Smooth muscle cell of the brain vasculature (primary cell): ENCODE measurements around the gene CD80.
A peak's percentile ranks its signal among the peaks of the same experiment; 100 is the strongest.
"Not testable (repeated sequence)": the region's sequence is repeated elsewhere in the genome, so short reads cannot be mapped to it uniquely, and the experiment has no call there.

ENCODE experiments used
- DNase-seq: peaks from one replicate; pipeline ENCODE4 v3.0.0-alpha.2; 2012; ENCODE audit warnings: low read depth, low spot score

CD80 gene

DNA sequence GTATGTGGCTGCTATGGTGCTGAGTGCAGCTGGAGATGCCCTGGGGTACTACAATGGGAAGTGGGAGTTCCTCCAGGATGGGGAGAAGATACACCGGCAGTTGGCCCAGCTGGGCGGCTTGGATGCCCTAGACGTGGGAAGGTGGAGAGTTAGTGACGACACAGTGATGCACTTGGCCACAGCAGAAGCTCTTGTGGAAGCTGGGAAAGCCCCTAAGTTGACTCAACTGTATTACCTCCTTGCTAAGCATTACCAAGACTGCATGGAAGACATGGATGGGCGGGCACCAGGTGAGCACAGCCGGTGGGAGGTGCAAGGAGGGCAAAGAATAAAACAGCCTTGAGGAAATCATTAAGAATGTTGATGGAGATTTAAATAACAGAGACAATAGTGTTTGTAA, 22.8 kb upstream of the CD80 start:
- DNase-seq: no peak

DNA sequence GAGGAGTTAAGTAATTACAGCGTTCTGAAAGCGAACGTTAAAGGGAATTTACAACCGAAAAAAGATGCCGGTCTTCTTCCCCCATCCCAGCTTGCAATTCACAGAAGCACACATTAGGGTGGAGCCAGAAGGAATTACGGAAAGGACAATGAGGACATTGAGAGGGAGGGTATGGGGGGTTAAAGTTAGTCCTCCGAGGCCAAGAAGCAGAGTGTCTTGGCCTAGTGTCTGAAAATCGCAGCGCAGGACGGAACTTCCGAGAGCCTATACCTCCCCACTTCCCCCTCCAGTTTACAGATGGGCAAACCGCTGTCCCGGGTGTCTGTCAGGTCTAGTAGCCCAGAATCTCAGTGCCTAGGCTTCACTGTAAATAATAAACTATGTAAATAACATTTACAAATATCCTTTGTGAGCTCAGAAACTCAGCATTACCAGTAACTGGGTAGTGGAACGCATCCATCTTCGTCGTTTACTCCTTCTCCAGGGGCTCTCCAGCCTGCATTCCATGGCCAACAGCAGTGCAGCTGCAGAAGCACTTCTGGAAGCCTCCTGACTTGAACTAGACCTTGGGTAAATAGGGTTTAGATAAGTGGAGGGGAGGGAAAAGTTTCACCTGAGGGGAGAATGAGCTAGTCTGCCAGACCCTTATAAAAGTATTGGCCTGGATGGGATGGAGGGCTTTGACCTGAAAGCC, 20.8 kb upstream of the CD80 start:
- DNase-seq: no peak

DNA sequence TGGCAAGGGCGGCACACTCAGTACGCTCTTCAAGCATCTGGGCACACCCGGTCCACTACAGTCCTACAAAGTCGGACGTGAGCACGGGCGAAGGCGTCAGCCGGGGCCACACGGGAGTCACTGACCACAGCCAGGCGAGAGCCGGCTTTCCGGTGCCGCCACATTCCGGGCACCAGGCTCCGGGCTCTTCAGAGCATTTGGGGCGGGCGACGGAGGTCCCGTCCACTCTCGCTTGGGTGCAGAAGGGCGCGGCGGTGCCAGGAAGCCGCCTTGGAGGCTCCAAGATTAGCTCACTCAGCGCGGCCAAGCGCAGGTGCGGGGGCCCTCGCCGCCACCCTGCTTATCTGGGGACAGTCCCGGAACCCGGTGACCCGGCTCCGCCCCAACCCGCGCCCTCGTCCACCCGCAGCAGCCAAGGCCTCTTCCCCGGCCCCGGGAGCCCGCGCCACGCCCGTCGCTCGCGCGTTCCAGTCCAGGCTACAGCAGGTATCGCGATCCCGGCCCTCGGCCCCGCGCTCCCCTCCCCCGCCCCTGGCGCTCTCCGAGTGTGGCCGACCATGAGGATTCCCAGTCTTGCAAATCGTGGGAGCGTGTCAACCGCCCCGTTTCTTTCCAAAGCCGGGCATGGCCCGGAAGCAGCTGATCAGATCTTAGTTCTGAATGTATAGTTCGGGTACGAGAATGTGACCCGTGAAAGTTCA, 20.1 kb upstream of the CD80 start, which contains the start of gene ADPRH:
Gene ADPRH, plus strand, starts transcription at position 127 of the 701 bp plus-strand sequence. CDS start 2,678 bp downstream, outside the sequence.
- DNase-seq: peak; percentile 24

DNA sequence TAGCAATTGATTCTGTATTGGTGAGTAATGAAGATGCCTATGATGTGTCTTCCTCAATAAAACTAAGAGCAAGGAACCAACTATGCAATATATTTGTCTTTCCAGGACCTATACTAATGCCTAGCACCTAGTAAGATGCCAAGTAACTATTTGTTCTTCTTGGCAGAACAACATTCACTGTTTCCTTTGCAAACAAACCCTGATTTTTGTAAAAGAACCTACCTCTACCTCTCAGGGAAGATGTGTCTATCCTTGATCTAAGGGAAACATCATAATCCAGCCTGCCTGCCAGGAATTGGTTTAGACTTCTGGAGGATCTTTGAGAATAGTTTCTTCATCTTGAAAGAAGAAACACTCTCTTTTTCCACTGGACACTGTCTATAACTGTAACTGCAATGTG, 16.1 kb upstream of the CD80 start:
- no peak for DNase-seq

DNA sequence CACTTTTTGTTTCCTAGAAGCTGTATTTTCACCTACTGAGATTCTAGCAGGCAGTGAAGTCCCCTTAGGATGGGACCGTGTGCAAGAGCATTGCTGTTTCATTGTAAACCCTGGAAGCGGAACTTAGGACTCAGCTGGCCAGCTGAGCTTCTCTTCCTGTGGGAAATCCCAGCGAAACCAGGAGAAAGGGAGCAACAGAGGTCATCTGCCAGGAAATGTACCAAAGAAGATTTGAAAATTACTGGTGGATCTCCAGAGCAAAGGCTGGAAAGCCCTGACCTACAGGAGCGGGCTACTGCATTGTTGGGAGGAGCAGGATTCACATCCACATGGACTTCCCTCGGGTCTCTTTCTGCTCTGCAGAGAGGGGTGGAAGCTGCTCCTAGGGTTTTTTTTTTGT, 12.3 kb upstream of the CD80 start:
- DNase-seq: no peak

DNA sequence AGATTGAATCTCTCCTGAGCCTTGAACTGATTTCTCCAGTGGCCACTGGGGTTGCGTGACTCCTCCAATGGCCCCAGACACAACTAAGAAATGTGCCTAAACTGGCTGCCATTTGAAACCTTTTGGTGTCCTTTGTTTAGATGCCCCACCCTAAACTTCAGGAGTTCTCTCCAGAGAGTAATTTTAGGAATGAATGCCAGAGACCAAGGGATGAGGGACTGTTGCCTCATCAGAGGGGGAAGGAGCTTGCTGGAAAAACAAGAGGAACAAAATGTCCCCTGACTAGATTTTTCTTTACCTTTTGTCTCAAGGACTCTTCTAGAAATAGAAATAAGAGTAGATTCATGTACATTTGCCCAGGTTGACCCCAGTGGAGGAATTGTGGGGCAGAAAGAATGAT, 11.8 kb upstream of the CD80 start:
- no peak for DNase-seq

DNA sequence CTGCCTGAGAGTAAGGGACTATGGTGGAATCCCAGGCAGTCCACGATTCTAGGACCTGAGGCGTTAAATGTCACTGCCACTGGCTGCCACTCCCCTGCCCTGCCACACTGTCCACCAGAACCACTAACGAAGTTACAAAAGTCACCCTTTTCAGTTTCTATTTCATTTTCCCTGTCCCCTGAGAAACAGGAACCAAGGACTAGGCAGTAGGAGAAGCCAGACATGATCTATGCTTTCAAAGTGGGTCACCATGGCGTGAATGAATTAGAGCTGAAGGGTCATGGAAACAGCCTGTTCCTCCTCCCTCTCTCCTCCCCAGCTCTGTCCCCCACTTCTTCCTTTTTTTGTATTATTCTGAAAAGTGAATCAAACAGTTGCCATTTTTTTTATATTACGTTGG, 10.8 kb upstream of the CD80 start:
- DNase-seq: no peak

DNA sequence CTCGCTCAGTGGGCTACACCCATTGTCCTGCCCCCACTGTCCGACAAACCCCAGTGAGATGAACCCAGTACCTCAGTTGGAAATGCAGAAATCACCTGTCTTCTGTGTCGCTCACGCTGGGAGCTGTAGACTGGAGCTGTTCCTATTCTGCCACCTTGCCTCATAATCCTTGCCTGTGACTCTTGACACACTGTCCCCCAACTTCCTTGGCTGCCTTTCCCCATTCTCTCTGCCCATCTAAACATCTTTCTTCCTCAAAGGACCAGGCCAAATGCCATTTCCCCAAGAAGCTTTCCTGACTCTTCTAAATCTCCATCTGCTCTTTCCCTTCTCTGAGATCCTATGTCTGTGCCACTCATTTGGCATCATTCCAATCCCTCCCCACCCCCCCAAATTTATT, 9.7 kb upstream of the CD80 start:
- DNase-seq: no peak

DNA sequence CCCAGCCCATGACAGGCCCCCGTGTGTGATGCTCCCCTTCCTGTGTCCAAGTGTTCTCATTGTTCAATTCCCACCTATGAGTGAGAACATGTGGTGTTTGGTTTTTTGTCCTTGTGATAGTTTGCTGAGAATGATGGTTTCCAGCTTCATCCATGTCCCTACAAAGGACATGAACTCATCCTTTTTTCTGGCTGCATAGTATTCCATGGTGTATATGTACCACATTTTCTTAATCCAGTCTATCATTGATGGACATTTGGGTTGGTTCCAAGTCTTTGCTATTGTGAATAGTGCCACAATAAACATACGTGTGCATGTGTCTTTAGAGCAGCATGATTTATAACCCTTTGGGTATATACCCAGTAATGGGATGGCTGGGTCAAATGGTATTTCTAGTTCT, 3.9 kb upstream of the CD80 start:
- not testable (repeated sequence) for DNase-seq

DNA sequence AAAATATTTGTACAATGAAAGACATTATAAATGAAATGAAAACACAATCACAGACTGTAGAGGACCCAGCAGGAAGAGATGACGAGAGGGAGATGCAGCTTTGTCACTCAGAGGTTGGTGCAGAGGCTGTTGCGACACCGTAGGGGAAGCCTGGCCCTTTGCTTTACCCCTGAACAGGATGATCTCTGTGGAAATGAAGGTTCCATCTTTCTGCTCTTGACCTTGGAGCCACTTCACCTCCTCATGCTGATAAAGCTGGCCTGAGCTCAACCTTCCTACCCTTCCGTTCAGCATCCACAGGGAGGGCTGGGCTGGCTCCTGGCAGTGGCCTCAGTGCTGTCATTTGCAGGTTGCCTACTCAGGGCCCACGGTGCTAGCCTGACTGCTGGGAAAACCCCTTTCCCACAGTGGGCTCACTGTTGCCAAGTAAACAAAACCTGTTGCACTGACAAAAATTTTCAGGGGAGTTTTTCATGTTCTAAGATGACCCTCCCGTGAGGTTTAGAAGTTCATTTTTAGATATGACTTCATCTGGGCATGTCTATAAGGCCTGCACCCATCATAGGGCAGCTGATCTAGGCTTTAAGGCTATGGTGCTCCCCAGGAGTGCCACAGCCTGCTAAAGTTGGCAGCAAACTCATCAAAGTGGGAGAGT, 3.0 kb upstream of the CD80 start:
- DNase-seq: no peak

DNA sequence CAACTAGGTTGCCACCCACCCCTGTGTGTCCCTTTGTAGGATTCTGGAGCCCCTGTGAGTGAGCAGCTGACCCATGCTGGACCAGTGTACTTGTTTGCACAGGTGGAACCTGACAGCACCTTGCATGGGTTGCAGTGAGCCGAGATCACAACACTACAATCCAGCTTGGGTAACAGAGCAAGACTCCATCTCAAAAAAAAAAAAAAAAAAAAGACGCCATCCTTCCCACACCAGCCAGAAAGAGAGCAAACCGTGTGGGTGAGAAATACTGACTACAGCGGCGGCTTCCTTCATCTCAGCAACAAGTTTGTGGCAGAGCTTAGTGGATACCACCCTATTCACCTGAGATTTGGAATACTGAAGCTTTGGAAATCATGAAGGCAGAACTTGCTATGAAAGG, 746 bp upstream of the CD80 start:
- no peak for DNase-seq

DNA sequence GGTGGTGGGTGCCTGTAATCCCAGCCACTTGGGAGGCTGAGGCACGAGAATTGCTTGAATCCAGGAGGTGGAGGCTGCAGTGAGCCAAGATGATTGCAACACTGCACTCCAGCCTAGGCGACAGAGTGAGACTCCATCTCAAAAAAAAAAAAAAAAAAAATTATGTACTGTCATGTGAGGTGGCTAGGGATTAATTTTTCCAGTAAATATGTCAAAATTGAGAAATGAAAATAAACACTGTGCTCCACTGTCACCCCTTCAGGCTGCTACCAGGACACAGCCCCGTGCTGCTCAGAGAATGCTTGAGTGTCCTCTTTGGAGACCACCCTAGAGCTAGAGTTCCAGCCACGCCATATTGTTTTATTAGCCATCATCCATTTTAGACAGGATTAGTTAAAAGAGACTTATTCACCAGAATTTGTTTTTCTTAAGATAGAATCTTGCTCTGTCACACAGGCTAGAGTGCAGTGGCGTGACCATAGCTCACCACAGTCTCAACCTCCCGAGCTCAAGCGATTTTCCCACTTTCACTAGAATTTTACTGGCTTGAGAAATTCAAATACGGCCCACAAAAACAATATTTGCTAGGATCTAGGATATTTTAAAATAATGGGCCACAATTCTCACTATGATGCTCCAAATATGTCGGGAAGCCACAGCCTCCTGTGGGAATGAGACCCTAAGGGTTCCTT, 642 bp downstream of the CD80 start:
- DNase-seq: no peak

DNA sequence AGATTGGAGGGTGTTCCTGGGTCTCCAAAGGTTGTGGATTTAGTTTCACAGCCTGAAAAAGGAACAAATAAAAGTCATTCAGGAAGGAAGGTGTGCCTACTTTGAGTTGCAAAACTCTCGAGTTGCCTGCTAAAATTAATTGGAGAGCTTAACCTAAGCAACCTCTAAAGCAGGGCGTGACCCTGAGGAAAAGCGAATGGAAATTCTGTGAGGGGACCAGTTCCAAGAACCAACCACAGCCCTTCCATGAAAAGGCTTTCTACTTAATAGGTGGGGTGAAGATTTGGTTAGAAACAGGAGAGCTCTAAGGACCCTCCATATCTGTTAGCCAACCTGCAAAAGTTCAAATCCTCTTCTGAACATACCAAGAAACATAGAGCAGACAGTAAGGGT, 1.5 kb downstream of the CD80 start:
- DNase-seq: no peak

DNA sequence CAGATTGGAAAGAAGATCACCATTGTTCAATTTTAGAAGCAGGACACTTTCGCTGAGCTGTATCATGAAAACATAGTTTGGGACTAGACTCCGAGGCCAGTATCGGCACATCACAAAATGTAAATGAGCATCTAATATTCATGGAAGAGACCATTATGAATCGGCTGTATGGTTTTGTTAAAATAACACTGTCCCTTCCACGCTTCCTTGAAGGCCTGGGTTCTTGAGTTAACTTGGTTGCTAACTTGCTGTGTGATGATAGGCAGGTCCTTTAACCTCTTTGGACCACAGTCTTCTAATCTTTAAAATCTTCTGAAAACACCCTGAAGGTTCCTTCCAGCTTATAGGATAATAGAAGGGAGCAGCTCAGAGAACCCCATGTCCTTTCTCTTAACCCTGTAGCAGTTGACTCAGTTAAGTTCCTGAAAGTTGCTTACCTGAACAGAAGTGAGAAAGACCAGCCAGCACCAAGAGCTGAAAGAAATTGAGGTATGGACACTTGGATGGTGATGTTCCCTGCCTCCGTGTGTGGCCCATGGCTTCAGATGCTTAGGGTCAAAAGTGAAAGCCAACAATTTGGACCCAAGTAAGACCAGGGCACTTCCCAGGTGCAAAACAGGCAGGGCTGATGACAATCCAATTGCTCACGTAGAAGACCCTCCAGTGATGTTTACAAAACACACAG, 2.1 kb downstream of the CD80 start:
- DNase-seq: no peak

DNA sequence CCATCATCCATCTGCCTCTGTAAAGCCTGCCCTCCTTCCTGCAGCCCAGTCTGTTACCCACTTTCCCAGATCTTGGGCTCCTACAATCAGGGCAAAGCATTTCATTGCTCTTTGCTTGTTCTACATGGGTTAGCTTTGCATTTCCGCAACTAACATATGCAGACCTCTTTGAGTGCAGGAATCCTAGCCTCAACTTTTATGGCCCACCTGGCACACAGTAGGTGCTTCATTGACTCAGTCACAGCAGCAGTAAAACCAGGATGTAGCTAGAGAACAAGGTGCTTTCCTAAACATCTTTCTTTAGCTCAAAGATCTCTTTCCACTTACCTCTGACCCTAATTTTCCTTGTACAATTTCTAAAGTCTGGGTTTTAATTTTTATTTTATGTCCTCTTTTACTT, 3.5 kb downstream of the CD80 start:
- no peak for DNase-seq

DNA sequence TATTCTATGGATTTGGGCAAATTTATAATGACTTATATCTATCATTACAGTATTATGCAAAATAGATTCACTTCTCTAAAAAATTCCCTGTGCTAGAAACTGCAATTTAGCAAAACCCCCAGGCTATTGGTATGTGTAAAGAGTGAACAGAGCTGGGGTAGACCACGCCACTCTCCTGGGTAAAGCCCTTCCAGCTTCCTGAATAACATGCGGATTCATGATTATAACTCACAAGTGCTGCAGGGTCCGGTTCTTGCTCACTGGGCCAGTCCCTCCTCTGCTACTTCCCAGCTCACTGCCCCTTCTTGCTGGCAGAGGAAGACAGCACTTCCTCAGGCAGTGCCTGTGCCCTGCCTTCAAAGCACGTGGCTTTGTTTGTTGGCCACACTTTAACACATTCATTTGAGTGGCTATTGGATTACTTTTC, 4.1 kb downstream of the CD80 start:
- no peak for DNase-seq

DNA sequence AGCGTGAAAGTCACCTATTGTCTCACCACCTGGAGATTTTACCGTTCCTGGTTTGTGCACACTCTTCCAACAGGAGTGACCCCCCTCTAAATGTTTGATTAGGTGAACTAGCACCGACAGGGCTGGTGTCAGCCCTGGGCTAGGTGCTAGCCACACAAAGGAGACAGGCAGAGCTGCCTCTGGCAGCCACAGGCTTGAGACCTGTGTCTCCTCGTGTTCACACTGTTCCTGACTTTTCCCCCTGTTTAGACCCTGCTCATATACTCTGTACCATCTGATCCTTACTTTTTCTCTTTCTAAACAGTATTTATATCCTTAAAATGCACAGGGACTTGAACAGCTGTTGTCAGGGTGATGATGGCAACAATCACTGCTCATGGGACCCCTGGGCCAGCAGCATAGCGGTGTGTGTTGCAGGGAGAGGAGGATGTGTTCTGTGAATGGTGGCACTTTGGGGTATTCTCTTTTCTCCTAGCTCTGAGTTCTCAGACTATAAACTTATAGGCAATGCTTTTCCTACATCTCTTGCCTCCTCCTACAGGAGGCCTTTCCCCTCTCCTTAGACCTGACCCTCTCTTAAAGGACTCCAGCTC, 5.5 kb downstream of the CD80 start:
- DNase-seq: no peak

DNA sequence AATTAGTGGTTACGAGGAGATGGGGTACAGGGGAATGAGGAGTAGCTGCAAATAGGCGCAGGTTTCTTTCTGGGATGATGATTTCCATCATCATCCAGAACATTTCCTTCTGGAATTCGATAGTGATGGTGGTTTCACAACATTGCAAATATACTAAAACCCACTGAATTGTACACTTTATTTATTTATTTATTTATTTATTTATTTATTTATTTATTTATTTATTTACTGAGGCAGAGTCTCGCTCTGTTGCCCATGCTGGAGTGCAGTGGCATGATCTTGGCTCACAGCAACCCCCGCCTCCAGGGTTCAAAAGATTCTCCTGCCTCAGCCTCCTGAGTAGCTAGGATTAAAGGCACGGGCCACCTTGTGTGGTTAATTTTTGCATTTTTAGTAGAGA, 6.5 kb downstream of the CD80 start:
- not testable (repeated sequence) for DNase-seq

DNA sequence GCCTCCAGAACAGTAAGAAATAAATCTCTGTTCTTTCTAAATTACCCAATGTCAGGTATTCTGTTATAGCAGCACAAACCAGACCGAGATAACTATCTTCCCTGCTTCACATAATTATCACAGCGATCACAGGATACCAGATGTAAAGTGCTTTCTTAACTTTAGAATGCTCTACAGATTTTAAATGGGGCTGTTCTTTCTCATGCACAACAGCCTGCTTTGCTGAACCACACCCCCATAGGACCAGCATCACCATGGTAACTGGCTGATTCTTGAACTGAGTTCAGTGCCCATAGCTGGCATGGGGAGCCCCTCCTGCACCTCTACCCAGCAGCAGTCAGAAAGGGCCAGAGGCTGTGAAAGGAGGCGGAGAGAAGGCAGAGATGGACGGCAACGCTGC, 7.8 kb downstream of the CD80 start:
- no peak for DNase-seq

DNA sequence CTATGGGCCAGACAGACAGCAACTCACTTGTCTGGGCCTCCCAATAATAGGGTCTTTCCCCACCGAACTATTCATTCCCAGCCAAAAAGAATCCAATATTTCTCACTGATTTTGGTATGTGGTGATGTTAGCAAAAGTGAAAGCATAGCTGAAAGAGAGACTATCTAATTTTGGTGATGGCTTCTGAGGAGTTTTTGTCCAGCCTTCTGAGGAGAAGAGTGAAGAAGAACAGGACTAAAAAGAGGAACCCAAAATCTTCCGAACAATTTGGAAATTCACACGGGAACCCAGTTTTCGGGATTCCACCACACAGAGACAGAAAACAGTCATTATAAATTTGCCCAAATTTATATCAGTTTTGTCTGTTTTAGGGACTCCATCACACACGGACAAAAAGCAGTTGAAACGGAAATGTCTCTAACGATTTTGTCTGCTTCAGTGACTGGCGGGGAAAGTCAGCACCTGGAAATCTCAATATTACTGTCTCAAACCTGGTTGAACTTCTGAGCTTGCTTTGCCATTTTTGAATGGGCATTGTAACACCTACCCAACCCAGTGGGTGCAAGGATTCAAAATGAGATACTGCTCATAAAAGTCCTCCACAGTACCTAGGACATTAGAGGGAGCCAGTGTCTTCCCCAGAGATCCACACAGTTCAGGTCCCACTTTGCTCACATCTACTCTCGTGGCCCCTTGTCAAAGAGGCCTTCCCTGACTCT, 9.1 kb downstream of the CD80 start:
- DNase-seq: no peak

DNA sequence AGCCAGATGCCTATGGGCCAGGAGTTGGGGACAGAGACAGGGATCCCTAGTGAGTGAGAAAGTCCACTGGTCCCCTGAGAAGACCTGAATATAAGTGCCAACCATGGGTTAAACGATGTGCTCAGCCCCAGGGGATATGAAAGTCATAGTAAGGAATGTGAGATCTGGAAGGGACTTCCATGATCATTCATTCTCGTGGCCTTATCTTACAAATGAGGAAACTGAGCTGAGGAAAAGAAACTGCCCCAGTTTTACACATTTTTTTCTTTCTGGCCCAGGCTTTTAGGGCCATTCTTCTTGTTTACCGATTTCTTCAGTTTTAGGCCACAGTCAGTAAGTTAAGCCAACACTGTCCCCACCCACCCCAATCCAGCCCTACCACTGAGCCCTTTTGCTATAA, 11.1 kb downstream of the CD80 start:
- no peak for DNase-seq
